ENCODE measurements around the gene TTC28. TPM values are rescaled to one million over a fixed set of nuclear protein-coding genes. Genes with fewer than 3 reads are reported as not detected.

Gene TTC28
- total and polyA plus RNA-seq, 7 donors: 1.2 to 12.1 (median 3.5) TPM

DNA sequence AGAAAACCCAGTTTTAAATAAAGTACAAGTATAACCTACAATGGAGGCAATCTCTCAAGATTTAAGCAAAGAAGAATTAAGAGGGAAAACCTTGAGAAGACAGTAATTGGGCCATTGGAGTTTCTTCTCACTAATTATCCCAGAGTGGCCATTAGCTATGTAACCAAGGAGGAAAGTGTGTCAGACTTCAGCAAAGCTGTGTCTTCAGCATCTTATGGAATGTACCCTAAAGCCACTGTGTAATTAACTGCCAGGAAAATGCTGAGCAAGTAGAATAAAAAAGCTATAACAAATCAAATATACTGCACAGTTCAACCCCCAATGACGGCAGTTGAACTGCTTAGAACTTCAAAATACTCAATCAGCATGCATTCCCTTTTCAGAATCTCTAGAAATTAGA is 261.6 kb downstream of the TTC28 start:
- ATAC-seq: no peak
- no peak overlapping the region for H3K4me3 ChIP-seq
- H3K27ac ChIP-seq: no peak overlapping the region
- H3K36me3 ChIP-seq (ENCODE audit: insufficient read depth in 1 of 2, low read depth in 1 of 2): no peaks in the 10 kb centered on the region
- DNase-seq: no peak
- H3K4me1 ChIP-seq: peaks cover 15% of the 10 kb centered on the region
- intact Hi-C loops (cut with DNase I): no loop called here
- no peaks in the 10 kb centered on the region for H3K9me3 ChIP-seq
- WGBS, 3 donors: 93 to 97% (median 97%) methylated on average over 1 of the region's 1 CpG
- TF ChIP-seq, protein P1, sequence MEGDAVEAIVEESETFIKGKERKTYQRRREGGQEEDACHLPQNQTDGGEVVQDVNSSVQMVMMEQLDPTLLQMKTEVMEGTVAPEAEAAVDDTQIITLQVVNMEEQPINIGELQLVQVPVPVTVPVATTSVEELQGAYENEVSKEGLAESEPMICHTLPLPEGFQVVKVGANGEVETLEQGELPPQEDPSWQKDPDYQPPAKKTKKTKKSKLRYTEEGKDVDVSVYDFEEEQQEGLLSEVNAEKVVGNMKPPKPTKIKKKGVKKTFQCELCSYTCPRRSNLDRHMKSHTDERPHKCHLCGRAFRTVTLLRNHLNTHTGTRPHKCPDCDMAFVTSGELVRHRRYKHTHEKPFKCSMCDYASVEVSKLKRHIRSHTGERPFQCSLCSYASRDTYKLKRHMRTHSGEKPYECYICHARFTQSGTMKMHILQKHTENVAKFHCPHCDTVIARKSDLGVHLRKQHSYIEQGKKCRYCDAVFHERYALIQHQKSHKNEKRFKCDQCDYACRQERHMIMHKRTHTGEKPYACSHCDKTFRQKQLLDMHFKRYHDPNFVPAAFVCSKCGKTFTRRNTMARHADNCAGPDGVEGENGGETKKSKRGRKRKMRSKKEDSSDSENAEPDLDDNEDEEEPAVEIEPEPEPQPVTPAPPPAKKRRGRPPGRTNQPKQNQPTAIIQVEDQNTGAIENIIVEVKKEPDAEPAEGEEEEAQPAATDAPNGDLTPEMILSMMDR (IDR thresholded peaks at IDR 0.05): no peak
- no peaks in the 10 kb centered on the region for H3K27me3 ChIP-seq (ENCODE audit: insufficient read depth in 3 of 3, low read length in 2 of 3)

DNA sequence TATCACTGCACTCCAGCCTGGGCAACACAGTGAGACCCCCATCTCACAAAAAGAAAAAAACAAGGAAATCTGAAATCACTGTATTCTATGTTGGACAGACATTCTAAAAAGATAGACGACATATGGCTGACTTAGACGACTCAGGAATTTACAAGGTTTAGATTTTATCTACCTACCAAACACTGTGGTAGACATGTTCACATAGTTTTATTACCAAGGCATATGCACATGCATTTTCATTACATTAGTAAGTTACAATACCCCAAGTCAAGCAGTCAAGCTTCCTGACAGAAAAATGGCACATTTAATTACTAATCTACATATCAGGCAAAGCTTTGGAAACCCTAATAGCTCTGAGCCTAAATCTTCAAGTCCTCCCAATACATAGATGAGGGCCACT is 262.2 kb downstream of the TTC28 start:
- WGBS, 3 donors: 90 to 99% (median 97%) methylated on average over 2 of the region's 2 CpGs
- intact Hi-C loops (cut with DNase I): no loop called here
- no peak overlapping the region for H3K4me3 ChIP-seq
- H3K9me3 ChIP-seq: no peaks in the 10 kb centered on the region
- no peak for ATAC-seq
- no peaks in the 10 kb centered on the region for H3K27me3 ChIP-seq (ENCODE audit: insufficient read depth in 3 of 3, low read length in 2 of 3)
- peaks cover 15% of the 10 kb centered on the region for H3K4me1 ChIP-seq
- no peak overlapping the region for H3K27ac ChIP-seq
- TF ChIP-seq, protein P1 (IDR thresholded peaks at IDR 0.05): no peak
- no peaks in the 10 kb centered on the region for H3K36me3 ChIP-seq (ENCODE audit: insufficient read depth in 1 of 2, low read depth in 1 of 2)
- no peak for DNase-seq

DNA sequence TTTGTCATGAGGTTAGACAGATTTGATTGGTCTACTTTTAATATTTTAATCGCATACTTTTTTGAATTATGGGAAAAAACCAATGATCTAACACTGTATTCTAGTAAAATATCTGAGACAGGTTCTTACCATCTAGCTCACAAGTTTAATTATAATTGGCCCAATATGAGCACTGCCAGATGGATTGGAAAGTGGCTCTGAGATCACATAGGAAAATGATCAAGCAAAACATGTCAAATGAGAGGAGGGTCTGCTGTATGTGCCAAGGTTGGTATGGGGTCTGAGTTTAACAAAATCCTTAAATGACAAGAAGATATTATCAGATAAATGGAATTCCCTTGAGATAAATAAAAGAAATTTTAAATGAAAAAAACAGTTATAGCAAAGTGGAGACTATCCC is 264.7 kb downstream of the TTC28 start:
- ATAC-seq (no peak), DNase-seq (no peak)
- H3K4me1 ChIP-seq: peaks cover 23% of the 10 kb centered on the region
- intact Hi-C loops (cut with DNase I): no loop called here
- H3K4me3 ChIP-seq: no peak overlapping the region
- no peaks in the 10 kb centered on the region for H3K36me3 ChIP-seq (ENCODE audit: insufficient read depth in 1 of 2, low read depth in 1 of 2)
- H3K27ac ChIP-seq: no peak overlapping the region
- WGBS, 3 donors: 96 to 100% (median 96%) methylated on average over 1 of the region's 1 CpG
- no peaks in the 10 kb centered on the region for H3K27me3 ChIP-seq (ENCODE audit: insufficient read depth in 3 of 3, low read length in 2 of 3)
- H3K9me3 ChIP-seq: no peaks in the 10 kb centered on the region
- TF ChIP-seq, protein P1 (IDR thresholded peaks at IDR 0.05): no peak

DNA sequence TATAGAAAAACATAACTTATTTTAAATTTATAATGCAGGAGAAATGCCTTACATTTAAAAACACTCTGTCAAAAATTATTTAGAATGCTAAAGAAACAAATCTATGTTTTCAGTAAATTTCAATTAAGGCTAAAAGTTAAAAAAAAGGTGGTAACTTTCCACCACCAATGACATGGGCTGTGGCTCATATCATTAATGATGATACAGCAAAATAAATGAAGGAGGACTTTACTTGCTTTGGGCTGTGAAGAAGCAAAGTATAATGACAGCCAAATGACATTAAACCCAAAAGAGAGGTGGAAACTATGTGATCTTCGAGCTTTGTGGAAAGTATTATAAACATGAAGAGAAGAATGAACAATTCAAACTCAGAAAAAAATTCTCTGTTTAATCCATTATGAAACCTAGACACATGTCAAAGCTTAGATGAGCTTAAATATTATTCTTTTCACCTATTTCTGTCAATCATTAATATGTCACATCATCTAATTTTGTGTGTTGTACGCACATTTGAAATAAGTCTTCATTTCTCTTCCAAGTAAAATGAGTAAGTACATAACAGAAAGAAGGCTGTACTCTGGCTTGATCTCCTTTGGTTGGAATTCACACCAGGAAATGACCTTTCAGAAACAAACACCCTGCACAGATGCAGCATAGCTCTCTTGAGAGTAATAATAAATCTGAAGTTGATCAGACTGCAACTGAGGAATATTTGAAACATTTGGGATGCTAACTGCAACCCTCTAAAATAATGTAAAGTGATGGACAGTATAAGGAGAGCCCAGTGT is 265.8 kb downstream of the TTC28 start:
- intact Hi-C loops (cut with DNase I): no loop called here
- Histone ChIP-seq H3K27me3 (ENCODE audit: insufficient read depth in 3 of 3, low read length in 2 of 3) (no peaks in the 10 kb centered on the region), H3K36me3 (ENCODE audit: insufficient read depth in 1 of 2, low read depth in 1 of 2) (no peaks in the 10 kb centered on the region), H3K9me3 (no peaks in the 10 kb centered on the region), H3K27ac (no peak overlapping the region), H3K4me1 (peaks cover 27% of the 10 kb centered on the region), H3K4me3 (no peak overlapping the region)
- TF ChIP-seq, protein P1 (IDR thresholded peaks at IDR 0.05): no peak
- 9 to 13% (median 12%) methylated on average over 2 of the region's 2 CpGs for WGBS, 3 donors
- DNase-seq: no peak
- ATAC-seq: peak in 2 of 4 donors; percentile 56 to 67

DNA sequence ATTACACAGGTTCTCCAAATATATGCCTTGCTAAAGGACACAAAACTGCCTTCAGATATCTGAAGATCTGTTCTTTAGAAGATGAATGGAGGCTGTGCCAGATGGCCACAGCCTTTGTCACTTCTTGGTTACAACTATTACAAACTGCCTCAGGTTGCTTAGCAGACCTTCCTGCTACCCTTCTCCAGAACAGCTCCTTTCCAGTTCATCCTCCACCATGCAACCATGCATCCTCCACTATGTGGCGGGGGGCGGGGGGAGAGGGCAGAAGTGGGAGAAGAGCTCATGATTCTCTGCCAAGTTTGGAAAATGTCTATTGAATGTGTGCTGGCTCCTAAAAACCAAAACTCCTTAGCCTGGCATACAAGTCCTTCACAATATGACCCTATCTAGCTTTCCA is 267.5 kb downstream of the TTC28 start:
- Histone ChIP-seq H3K36me3 (ENCODE audit: insufficient read depth in 1 of 2, low read depth in 1 of 2) (no peaks in the 10 kb centered on the region), H3K4me1 (peaks cover 39% of the 10 kb centered on the region), H3K27ac (no peak overlapping the region), H3K9me3 (no peaks in the 10 kb centered on the region), H3K4me3 (no peak overlapping the region), H3K27me3 (ENCODE audit: insufficient read depth in 3 of 3, low read length in 2 of 3) (no peaks in the 10 kb centered on the region)
- DNase-seq (no peak), ATAC-seq (no peak)
- TF ChIP-seq, protein P1 (IDR thresholded peaks at IDR 0.05): no peak
- intact Hi-C loops (cut with DNase I): no loop called here
- WGBS, 3 donors: 92 to 100% (median 98%) methylated on average over 2 of the region's 2 CpGs

All from psoas muscle (tissue), 8 donors.